ENCODE results near the gene ZFAND2A.

ZFAND2A gene

DNA sequence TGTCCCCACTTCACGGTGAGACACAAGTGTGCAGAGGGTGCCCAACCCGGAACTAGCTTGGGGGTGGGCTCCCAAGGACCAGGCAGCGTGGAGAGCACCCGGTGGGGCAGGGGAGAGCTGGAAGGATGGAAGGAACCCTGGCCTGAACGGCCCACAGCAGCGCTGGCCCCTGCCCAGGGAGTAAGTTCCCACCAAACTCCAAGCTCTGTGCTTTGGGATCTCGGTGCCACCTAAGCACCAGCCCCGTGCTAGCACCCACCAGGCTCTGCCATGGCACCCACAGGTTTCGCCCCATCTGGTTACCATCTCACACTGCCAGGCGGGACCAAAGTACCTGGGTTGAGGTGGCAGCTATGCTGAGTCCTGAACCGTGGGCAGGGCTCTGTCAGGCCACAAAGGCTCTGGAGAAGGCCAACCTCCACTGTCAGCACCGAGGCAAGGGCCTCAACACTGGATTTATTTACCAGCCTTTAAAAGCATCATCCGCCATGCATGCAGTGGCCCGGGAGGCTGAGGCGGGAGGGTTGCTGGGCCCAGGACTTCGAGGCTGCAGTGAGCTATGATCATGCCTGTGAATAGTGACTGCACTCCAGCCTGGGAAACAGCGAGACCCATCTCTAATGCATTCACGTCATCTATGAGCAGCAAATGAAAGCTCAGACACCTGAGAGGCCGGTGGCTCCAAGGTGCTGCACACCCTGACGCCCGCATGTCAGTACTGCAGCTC, 56.0 kb downstream of the ZFAND2A start:
- TF ChIP-seq, protein P1, sequence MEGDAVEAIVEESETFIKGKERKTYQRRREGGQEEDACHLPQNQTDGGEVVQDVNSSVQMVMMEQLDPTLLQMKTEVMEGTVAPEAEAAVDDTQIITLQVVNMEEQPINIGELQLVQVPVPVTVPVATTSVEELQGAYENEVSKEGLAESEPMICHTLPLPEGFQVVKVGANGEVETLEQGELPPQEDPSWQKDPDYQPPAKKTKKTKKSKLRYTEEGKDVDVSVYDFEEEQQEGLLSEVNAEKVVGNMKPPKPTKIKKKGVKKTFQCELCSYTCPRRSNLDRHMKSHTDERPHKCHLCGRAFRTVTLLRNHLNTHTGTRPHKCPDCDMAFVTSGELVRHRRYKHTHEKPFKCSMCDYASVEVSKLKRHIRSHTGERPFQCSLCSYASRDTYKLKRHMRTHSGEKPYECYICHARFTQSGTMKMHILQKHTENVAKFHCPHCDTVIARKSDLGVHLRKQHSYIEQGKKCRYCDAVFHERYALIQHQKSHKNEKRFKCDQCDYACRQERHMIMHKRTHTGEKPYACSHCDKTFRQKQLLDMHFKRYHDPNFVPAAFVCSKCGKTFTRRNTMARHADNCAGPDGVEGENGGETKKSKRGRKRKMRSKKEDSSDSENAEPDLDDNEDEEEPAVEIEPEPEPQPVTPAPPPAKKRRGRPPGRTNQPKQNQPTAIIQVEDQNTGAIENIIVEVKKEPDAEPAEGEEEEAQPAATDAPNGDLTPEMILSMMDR (IDR thresholded peaks at IDR 0.05; ENCODE audit: control insufficient read depth, extremely low read depth, insufficient read depth) = no peak
- no peak for DNase-seq (ENCODE audit: low read depth)
- no peak overlapping the region for H3K4me3 ChIP-seq (ENCODE audit: low read depth, low read length)

DNA sequence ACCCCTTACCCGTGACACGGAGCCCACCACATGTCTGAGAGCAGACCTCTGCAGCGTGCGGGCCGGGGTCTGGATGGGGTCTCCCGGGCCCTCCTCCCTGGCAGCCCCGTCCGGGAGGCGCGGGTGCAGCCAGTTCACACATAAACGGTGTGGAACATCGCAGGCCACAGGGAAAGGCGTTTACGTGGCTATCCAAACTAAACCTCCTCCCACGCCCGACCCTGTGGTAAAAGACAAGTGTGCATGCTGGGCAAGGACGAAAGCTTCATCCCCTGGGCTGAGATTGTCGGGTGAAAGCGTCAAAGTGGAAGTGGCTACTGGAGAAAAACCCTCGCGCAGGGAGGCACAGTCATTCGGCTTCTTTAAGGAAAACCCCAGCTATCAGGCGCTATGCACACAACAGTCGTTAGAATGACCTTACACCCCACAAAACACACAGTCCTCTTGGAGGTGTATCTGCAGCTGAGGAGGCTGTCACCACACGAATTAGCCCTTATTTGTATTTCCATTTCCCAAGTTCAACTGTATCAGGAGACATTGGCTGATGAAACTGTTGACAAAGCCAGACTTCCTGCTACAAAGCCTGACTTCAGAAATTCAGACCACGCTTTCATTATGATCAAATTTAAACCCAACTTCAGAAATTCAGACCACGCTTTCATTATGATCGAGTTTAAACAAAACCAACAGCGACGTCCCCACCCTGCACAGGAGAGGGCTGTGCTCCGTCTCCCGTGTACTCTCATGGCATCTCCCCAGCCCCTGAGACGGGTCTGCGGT, 56.8 kb downstream of the ZFAND2A start:
- no peak overlapping the region for H3K4me3 ChIP-seq (ENCODE audit: low read depth, low read length)
- TF ChIP-seq, protein P1 (IDR thresholded peaks at IDR 0.05; ENCODE audit: control insufficient read depth, extremely low read depth, insufficient read depth) = no peak
- DNase-seq (ENCODE audit: low read depth) = no peak
